ENCODE data around the gene SYNE1. TPM values are rescaled to one million over a fixed set of nuclear protein-coding genes. Genes with fewer than 3 reads are reported as not detected.

Gene SYNE1
- total and polyA plus RNA-seq, 2 of the 8 experiments (the other 6 are each of a cell fraction or from before 2014, with no cell fraction given), result 2.8 to 5.5 TPM

- Histone ChIP-seq H2BK5ac (ENCODE audit: low read depth, low read length) (no peak overlapping the region), H2BK15ac (ENCODE audit: low read length) (no peak overlapping the region), H3K56ac (replicated peaks; ENCODE audit: insufficient read length, low read depth, low read length) (no peak overlapping the region), H2BK12ac (ENCODE audit: low read depth, low read length) (no peak overlapping the region), H3K14ac (ENCODE audit: insufficient read length) (no peak overlapping the region), H2BK20ac (ENCODE audit: low read length) (no peak overlapping the region), H3K27me3 (replicated peaks in 1 of 4; ENCODE audit: control insufficient read depth in 3 of 4, extremely low read depth in 1 of 4, insufficient read depth in 3 of 4, low read length in 3 of 4) (no peaks in the 10 kb centered on the region), H3K79me1 (ENCODE audit: low read depth, low read length) (no peaks in the 10 kb centered on the region), H3K18ac (ENCODE audit: extremely low read depth, low read length) (no peak overlapping the region), H3K4me2 (ENCODE audit: insufficient read depth in 1 of 2, low read depth in 2 of 2, low read length in 2 of 2) (no peak overlapping the region), H4K5ac (ENCODE audit: insufficient read length, low read depth, low read length) (no peak overlapping the region), H2BK120ac (replicated peaks; ENCODE audit: low read depth, low read length) (no peak overlapping the region), H3K4ac (replicated peaks; ENCODE audit: insufficient read length, low read depth, low read length) (no peak overlapping the region), H3K79me2 (ENCODE audit: control insufficient read depth in 1 of 2, insufficient read depth in 2 of 2, low read length in 2 of 2) (no peaks in the 10 kb centered on the region), H3K4me3 (ENCODE audit: extremely low read depth in 1 of 4, insufficient read depth in 2 of 4, low read depth in 3 of 4, low read length in 4 of 4) (no peak overlapping the region), H3K23me2 (ENCODE audit: low read depth, low read length) (no peaks in the 10 kb centered on the region), H3K27ac (ENCODE audit: low read depth, low read length) (no peak overlapping the region), H3K36me3 (ENCODE audit: control insufficient read depth in 2 of 4, insufficient read depth in 4 of 4, low read length in 3 of 4) (no peaks in the 10 kb centered on the region), H3K9ac (replicated peaks in 1 of 4; ENCODE audit: extremely low read depth in 1 of 4, low read depth in 3 of 4, low read length in 3 of 4) (no peak overlapping the region), H3K9me3 (ENCODE audit: insufficient read depth in 2 of 2, low read depth in 1 of 2, low read length in 1 of 2) (no peaks in the 10 kb centered on the region), H4K91ac (replicated peaks; ENCODE audit: insufficient read length, low read length) (no peak overlapping the region), H4K8ac (ENCODE audit: extremely low read depth, insufficient read depth, low read length) (no peak overlapping the region), H3K4me1 (replicated peaks in 1 of 4; ENCODE audit: control insufficient read depth in 3 of 4, insufficient read depth in 4 of 4, low read length in 3 of 4) (no peaks in the 10 kb centered on the region), H4K20me1 (replicated peaks in 1 of 2; ENCODE audit: control insufficient read depth in 1 of 2, insufficient read depth in 2 of 2, low read length in 2 of 2) (no peaks in the 10 kb centered on the region), H2AFZ (ENCODE audit: low read length) (no peak overlapping the region), H3K23ac (ENCODE audit: insufficient read length) (no peak overlapping the region), H2AK5ac (ENCODE audit: low read depth, low read length) (no peak overlapping the region)
- POLR2A ChIA-PET (ENCODE audit: partially characterized antibody), result no interaction called here
- no peak for DNase-seq (ENCODE audit: low read depth in 1 of 2, low spot score in 2 of 2)
- 94% methylated on average over 3 of the region's 3 CpGs; no CpG with 5 or more reads in 1 of the 2 experiments for whole genome bisulfite sequencing, 2 experiments (ENCODE audit: extremely low coverage in 1 of 2, insufficient coverage in 1 of 2, insufficient read length in 1 of 2, insufficient replicate concordance in 2 of 2, low coverage in 1 of 2, low lambda C conversion rate in 2 of 2, missing lambda C conversion rate in 1 of 2)
- CTCF ChIA-PET (ENCODE audit: partially characterized antibody), result no interaction called here
- FAIRE-seq, result no peak
- no peak for TF ChIP-seq BRCA1 (IDR thresholded peaks at IDR 0.05; ENCODE audit: low read depth, low read length)
- no peak for TF ChIP-seq CEBPB (IDR thresholded peaks at IDR 0.05; ENCODE audit: low read depth, low read length)
- TF ChIP-seq EGR1 (IDR thresholded peaks at IDR 0.05; ENCODE audit: borderline replicate concordance, low read depth, low read length), result no peak
- TF ChIP-seq JUND (IDR thresholded peaks at IDR 0.05; ENCODE audit: low read length), result no peak
- TF ChIP-seq NANOG (IDR thresholded peaks at IDR 0.05; ENCODE audit: insufficient read depth, low read depth, low read length, poor library complexity, severe bottlenecking), result no peak
- no peak for TF ChIP-seq USF2 (IDR thresholded peaks at IDR 0.05; ENCODE audit: low read length)
- TF ChIP-seq SP1 (IDR thresholded peaks at IDR 0.05; ENCODE audit: low read depth, low read length), result no peak
Observed at GRCh38 chr6:152585236-152585635, 51.9 kb downstream of the SYNE1 start.

All from H1 (cell line).